Measurements from ENCODE around the gene CPSF3. TPM values are rescaled to one million over a fixed set of nuclear protein-coding genes. Genes with fewer than 3 reads are reported as not detected.
A peak's percentile ranks its signal among the peaks of the same experiment; 100 is the strongest.

CPSF3 gene
- total RNA-seq, 1 experiment from 2014 or later, result 95.5 TPM

- Histone ChIP-seq H3K9me3 (ENCODE audit: control insufficient read depth, low read depth, low read length) (no peaks in the 10 kb centered on the region), H3K23ac (ENCODE audit: insufficient read length, low read depth, low read length) (no peak overlapping the region), H2AFZ (ENCODE audit: low read length) (no peak overlapping the region), H3T11ph (ENCODE audit: low read length) (no peak overlapping the region), H4K20me1 (ENCODE audit: control insufficient read depth, insufficient read depth, insufficient read length) (no peaks in the 10 kb centered on the region), H3K27ac (ENCODE audit: insufficient read length, low read depth, low read length) (no peak overlapping the region), H4K91ac (ENCODE audit: insufficient read length, low read depth, low read length) (no peak overlapping the region), H3K9ac (ENCODE audit: extremely low read depth, insufficient read length, low read length) (no peak overlapping the region), H3K14ac (ENCODE audit: insufficient read depth, low read length) (no peak overlapping the region), H3K23me2 (ENCODE audit: insufficient read length, low read depth, low read length, poor library complexity, severe bottlenecking) (peaks cover 9% of the 10 kb centered on the region), H3K18ac (ENCODE audit: insufficient read length, low read depth, low read length) (no peak overlapping the region), H3K4me2 (ENCODE audit: insufficient read depth, insufficient read length, low read length) (no peak overlapping the region), H3K27me3 (ENCODE audit: insufficient read depth, low read length) (no peaks in the 10 kb centered on the region), H3K56ac (ENCODE audit: insufficient read length, low read depth, low read length) (no peak overlapping the region), H3K4ac (ENCODE audit: low read depth, low read length) (no peak overlapping the region), H4K8ac (replicated peaks; ENCODE audit: insufficient read length, low read depth, low read length) (no peak overlapping the region), H4K5ac (ENCODE audit: insufficient read length, low read depth, low read length) (no peak overlapping the region), H3K79me1 (ENCODE audit: insufficient read depth, low read depth, low read length, poor library complexity, severe bottlenecking) (no peaks in the 10 kb centered on the region), H2BK5ac (ENCODE audit: insufficient read length, low read length) (no peak overlapping the region), H2BK12ac (ENCODE audit: insufficient read length, low read depth, low read length) (no peak overlapping the region), H2BK20ac (ENCODE audit: low read depth, low read length, poor library complexity, severe bottlenecking) (no peak overlapping the region), H2BK120ac (ENCODE audit: low read depth, low read length, poor library complexity, severe bottlenecking) (no peak overlapping the region), H3K4me1 (ENCODE audit: insufficient read depth, low read length) (no peaks in the 10 kb centered on the region), H3K79me2 (ENCODE audit: insufficient read depth, low read length) (no peaks in the 10 kb centered on the region), H2BK15ac (ENCODE audit: low read depth, low read length) (no peak overlapping the region), H2AK5ac (ENCODE audit: insufficient read length, low read length) (no peak overlapping the region)
- peaks cover 4% of the 10 kb centered on the region for H3K27me3 Mint-ChIP-seq (ENCODE audit: low read depth)
- H3K4me3 Mint-ChIP-seq, result no peak overlapping the region
- TF ChIP-seq, protein P1, sequence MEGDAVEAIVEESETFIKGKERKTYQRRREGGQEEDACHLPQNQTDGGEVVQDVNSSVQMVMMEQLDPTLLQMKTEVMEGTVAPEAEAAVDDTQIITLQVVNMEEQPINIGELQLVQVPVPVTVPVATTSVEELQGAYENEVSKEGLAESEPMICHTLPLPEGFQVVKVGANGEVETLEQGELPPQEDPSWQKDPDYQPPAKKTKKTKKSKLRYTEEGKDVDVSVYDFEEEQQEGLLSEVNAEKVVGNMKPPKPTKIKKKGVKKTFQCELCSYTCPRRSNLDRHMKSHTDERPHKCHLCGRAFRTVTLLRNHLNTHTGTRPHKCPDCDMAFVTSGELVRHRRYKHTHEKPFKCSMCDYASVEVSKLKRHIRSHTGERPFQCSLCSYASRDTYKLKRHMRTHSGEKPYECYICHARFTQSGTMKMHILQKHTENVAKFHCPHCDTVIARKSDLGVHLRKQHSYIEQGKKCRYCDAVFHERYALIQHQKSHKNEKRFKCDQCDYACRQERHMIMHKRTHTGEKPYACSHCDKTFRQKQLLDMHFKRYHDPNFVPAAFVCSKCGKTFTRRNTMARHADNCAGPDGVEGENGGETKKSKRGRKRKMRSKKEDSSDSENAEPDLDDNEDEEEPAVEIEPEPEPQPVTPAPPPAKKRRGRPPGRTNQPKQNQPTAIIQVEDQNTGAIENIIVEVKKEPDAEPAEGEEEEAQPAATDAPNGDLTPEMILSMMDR (conservative IDR thresholded peaks at IDR 0.05), result no peak
- peaks cover 3 to 9% of the 10 kb centered on the region in 2 experiments; a peak in 3 of 5 replicates for H3K9me3 Mint-ChIP-seq
- peaks cover 6 to 36% (median 17%) of the 10 kb centered on the region in 3 experiments; a peak in 6 of 7 replicates for H3K36me3 Mint-ChIP-seq (ENCODE audit: insufficient read depth in 1 of 3, low read depth in 3 of 3)
- DNase-seq, result no peak
- H3K4me1 Mint-ChIP-seq, result peaks cover 16 to 19% of the 10 kb centered on the region in 2 experiments
- no CpG with 5 or more reads among the region's 3 CpGs for WGBS (ENCODE audit: extremely low coverage, insufficient read length, low lambda C conversion rate)
- H3K27ac Mint-ChIP-seq, result peak overlapping the region; percentile 4 to 40 (median 26); a peak in 3 of 7 replicates
Measured at GRCh38 chr2:9478526-9478925, 55.1 kb downstream of the CPSF3 start.
